Measurements from ENCODE around the gene GABRB3. TPM values are rescaled to one million over a fixed set of nuclear protein-coding genes. Genes with fewer than 3 reads are reported as not detected.

The GABRB3 gene
- total RNA-seq, 1 experiment from 2014 or later = 3.3 TPM

DNA sequence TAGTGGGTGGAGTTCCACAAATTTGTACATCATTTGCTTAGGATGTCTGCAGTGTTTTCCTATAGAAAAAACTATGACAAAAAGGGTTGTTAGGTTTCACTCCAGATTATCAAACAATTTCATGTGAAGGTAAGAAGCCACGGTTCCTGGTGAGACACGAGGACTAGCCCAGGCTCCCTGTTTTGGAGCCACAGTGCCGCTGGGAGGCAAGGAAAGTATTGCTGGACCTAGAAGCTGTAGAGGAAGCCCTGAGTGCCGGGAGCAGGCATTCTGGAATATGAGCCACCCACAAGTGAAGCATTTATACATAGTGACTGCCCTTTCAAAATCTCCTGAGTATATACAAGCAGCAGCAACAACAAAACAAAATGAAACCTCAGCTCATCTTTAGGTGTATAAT, 142.0 kb downstream of the GABRB3 start:
- DNase-seq (ENCODE audit: low read depth) = peak; percentile 49

DNA sequence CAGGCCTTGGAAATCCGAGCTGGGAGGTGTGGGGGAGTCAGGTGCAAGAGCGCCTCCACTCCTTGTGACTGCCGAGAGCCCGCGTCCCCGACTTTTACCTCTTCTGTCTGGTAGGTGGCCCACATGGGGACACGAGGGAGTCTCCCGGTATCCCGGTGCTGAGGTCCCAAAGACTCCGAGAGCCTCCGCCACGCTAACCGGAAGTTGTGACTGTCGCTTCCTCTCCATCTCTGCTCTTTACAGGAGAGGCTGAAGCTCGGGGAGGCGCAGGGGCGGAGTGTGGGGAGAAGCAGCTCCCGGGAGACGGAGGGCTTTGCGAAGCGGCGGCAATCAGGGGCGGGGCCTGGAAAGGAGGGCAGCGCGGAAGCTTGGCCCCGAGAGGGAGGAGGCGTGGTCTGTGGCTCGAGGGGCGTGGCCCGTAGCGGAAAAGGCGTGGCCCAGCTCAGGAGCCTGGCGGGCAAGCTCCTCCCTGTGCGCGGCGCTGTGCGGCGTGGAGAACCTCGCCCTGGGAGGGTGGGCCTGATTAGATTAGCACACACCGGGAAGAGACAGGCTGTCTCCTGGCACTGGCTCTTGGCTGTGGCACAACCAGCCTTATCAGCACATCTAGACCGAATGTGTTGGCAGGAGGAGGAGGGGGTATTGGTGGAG, 143.9 kb downstream of the GABRB3 start:
- peak; percentile 97 for DNase-seq (ENCODE audit: low read depth)

DNA sequence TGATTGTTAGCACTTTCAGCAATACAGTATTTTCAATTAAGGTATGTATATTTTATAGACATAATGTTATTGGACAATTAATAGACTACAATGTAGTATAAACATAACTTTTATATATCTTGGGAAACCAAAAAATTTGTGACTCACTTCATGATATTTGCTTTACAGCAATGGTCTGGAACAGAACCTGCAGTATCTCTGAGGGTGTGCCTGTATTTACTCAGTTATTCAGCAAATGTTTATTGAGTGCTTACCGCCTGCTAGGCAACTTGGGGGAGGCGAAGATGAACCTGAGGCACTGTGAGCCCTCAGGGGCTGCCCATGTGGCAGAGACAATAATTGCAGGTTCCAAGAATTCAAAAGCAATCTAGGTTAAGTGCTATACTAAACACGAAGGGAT, 144.8 kb downstream of the GABRB3 start:
- DNase-seq (ENCODE audit: low read depth) = peak; percentile 77

DNA sequence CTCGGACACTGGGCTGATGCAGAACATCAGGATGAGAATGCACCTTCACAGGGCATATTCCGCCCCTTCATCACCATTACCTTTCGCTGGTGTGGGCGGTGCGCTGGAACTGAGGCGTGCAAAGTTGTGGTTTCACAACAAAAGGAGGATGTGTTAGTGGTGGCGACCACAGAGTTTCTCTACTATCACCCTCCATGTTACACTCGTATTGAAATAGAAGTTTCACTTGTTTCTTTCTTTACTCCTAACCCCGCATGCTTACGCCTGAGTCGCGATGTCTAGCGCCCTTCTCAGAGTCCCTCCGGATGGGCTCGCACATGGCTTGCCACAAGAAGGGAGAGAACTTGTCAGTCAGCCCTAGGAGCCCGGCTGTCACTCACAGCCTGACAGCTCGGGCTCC, 148.7 kb downstream of the GABRB3 start:
- DNase-seq (ENCODE audit: low read depth) = no peak

DNA sequence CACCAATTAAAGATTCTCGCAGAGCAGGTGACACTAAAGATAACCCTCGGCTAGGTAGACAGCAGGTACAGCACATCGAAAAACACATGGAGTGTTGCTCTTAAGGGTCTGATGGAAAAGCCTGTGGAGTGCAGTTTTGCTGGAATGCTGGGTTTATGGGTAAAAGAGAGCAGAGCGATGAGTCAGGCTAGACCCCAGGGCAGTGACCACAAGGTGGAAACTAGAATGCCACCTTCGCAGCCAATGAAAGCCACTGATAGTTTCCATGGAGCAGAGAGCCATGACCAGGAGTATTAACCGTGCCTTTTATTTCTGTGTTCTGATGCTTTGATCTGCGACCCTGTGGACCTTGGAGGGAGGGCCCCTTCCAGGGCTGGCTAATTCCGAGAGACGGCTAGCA, 149.8 kb downstream of the GABRB3 start:
- peak; percentile 68 for DNase-seq (ENCODE audit: low read depth)

DNA sequence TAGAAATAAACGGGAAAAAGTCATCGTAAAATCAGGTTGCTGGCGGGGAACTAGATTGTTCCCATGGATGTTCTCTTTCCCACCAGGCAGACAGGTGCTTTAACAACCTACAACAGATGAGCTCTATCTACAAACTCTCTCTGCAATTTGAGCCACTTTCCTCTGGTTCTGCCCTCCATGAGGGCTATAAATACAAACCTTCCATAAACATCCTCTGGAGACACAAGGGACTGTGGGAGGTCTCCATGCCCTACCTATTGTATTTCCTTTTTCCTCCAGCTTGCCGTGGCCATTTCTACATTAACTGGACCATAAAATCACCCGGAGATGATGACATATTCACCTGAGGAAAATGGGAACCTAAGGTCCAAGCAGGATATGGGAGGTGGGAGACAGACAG, 151.1 kb downstream of the GABRB3 start:
- DNase-seq (ENCODE audit: low read depth) = no peak

DNA sequence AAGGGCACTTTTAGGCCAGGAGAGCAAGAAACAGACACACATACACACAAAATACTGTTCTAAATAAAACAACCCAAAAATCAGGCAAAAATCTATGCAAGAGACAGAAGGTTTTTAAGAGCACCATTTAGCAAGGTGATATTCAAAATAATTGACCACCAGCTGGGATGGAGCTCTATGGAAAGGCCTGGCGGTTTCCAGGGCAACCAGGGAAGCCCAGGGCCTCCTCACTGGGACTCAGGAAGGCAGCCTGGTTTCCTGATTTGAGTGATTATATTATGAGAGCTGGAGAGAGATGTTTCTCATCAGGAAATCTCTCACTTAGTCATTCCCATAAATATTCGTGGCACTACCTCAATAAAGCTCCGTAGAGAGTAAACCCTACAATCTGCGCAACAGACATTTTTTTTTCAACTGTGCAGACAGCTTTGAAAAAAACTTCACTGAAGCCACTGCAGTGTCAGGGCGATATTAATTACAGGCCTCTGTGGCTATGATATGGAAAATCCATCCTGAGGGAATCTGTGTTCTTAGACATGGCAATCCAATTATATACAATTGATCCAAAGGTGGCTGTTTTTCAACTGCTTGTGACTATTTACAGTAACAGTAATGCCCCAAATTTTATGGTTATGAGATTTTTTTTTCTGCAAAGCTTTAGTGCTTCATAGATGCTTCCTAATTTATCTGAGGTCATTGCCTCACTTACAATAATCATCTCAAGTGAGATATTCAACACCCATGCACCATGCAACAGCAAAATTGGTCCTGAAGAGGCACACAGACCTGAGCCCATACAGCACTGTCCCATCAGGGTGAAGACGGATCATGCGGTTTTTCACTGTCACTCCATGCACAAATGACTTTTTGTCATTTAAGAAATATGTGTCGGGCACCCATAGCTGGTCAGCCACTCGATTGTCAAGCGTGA, 152.1 kb downstream of the GABRB3 start:
- no peak for DNase-seq (ENCODE audit: low read depth)

DNA sequence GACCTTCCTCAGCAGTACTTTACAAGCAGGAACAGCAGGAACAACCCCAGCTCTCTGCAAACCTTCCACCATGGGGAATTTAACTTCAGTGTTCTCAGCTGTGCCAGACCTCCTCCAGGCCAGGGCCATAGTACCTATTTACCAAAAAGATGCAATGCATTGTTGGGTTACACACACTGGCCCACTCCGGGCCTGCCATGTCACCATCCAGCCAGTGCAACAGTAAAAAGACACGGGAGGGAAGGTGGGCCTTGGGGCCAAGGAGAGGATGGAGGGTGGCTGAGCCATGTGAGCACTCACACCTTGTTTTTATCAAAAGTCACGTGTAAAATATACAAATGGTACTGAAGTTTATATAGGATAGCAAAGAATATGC, 157.0 kb downstream of the GABRB3 start:
- no peak for DNase-seq (ENCODE audit: low read depth)

DNA sequence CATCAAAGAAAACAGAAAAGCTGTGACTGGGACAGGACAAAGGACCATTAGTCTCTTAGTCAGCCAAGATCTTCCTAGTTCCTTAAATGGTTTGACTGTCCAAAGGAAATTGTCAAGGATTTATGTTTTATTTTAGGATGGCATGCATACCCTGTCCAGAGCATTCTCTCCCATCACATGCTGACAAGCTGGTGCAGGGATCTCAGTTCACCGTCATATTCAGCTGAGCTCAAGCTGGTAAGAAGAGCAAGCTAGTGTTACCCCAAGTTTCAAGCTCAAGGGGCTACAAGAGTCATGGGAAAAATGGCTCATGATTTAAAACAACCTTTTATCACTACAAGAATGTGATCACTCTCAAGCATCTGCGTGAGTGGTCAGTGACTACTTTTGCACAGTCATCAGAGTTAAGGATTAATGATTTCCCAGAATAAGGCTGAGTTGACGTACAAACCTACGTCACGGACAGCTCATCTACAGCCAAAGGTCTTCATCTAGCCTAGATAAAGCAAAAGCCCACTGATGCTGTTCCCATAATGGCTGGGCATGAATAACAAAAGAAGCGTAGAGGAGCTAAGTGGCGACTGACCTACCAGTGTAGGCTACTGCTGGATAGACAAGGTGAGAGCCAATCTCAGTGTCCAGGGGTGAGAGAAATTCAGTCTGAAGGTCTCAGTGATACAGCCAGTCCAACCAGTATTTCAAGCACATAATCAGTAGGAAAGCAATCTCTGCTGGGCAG, 157.5 kb downstream of the GABRB3 start:
- peak; percentile 11 for DNase-seq (ENCODE audit: low read depth)

DNA sequence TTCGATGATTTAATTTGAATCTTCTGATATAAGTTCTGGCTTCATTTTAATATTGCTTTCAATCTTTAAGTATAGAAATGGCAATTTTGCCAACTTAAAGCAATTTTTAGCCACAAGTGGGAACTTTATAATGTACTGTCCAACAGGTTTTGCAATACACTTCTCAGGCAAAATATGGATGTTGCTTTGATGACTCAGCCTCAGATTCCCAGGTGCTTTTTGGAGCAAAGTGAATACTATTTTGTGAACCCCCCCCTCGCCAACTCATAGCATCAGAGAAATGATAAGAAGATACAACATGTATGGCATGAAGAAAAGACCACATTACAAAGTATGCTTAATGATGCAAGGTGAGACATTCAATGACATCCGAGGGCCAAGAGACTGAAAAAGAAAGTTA, 158.1 kb downstream of the GABRB3 start:
- no peak for DNase-seq (ENCODE audit: low read depth)

DNA sequence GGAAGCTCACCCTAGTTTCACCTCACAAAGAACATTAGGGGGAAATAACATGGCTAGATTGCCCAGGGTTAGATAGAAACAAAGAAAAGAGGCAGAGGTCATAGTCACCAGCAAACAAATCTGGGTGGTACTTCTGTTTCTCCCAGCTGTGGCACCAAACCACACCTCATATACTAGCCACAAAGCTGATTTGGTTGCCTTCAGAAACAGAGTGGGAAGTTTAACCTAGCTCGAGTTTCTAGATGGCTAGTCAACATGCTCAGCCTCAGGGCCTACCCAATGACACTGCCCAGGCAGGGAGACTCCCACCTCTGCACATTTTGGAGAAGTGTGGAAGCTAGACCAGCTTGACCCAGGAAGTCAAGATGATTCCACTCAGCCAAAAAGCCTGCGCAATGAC, 174.2 kb downstream of the GABRB3 start:
- DNase-seq (ENCODE audit: low read depth) = no peak

DNA sequence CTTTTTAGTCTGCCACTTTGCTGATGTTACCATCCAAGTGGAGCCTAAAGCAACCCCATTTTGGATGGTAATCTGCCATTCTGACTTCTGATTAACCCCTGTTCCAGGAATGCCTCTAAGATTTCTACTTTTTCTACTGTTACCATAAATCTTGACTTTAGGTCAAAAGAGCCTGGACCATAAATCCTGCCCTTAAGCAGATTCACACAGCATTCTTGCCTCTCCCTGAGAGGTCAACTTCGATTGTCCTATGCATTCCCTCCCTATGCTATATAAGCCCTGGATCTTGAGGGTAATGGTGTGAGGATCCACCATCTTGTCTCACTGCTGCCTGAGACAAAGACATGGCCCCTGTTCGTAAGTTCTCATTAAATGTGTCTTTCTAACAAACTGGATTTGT, 177.3 kb downstream of the GABRB3 start:
- no peak for DNase-seq (ENCODE audit: low read depth)

DNA sequence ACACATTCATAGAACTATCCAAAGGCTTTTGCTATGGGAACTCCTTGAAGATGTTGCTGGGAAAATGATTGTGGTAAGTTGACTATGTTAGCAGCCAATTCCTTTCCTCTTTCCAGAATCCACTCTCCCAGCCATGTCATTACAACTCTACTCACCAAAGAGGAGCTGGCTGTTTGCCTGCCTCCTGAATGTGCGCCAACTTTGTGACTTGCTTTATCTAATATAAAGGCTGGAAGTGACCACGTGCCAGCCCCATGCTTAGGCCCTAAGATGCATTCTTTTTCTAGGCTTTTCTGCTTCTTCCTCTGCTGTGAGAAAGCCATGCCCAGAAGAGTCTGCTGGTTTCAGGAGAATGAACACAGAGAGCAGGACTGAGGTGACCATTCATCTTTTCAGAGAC, 182.2 kb downstream of the GABRB3 start:
- no peak for DNase-seq (ENCODE audit: low read depth)

DNA sequence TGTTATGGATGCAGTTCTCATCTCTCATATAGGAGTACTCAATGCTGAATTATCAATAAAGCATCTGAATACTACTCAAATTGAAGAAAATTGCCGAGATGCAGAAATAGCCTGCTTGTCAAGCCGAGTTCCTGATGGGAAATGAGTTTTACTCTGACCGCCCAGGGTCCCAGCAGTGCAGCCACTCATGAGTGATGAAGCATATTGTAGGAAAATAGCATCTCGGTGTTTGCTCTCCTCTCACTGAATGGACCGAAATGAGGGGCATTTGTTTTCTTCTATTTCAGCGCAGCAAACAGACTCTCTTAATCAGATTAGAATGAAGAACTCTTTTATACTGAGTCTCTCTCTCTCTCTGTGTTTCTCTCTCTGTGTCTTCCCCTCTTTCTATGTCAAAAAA, 190.0 kb downstream of the GABRB3 start:
- no peak for DNase-seq (ENCODE audit: low read depth)

DNA sequence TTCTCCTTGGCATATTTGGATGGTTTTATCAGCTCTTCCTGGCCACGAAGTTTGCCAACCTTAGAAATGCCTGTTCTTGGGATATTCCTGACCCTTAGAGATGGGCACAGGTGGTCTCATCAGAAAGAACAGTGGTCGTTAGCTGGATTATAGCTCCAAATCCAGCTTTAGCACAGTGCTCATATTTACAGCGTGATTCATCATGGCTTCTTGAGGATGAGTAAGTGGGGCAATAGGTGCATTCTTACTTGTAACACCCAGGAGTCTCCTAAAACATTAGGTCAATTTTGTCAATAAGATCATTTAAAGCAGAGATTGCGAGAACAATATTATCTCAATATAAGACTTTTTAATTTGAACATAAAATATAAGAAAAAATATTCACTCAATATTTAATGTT, 191.9 kb downstream of the GABRB3 start:
- DNase-seq (ENCODE audit: low read depth) = no peak

DNA sequence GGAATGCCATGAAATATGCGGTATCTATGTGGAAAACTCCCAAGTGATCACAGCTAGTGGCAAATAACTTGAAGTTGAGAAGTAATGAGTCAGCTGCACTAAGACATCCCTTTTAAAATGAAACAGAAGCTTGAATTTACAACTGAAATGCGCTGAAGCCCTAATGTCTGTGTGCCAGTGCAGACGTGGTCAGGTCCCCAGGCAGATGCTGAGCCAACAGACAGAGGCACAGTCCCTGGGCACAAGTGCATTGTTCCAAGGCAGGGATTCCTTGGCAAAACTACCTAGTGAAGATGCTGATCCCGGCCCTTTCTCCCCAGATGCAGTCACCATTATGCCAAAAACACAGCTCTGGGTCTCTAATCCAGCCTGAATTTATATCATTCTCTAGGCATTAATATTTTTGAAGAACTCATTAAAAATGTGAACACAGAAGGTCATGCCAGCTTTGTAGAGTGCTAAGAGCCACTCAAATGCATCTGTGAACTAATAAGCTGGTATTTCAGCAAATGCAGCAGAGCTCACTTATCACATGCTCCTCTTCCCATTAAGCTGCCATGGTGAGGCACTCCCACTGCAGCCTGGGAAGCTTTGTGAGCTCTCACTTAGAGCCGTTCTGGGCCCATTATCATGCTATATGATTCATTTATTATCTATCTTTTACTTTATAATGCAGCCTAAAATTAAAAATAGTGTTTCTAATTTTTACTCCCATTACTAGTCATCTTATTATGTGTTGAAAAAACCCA, 200.1 kb downstream of the GABRB3 start:
- DNase-seq (ENCODE audit: low read depth) = peak; percentile 21

DNA sequence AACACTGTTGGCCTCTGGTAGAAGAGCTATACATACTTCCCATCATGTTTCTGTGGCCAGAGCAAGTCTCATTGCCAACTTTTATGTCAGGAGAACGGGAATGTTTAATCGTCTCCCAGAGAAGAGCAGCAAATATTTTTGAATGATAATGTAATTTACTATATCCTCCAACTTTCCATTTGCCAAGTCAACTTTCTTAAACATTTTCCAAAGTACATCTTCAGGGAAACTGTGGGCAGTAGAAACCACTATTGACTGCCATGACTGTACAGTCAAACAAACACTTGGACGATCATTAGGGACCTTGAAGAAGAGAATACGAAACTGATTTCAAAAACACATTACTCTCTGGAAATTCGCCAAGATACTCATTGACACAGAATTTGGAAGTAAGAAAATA, 201.5 kb downstream of the GABRB3 start:
- DNase-seq (ENCODE audit: low read depth) = no peak

DNA sequence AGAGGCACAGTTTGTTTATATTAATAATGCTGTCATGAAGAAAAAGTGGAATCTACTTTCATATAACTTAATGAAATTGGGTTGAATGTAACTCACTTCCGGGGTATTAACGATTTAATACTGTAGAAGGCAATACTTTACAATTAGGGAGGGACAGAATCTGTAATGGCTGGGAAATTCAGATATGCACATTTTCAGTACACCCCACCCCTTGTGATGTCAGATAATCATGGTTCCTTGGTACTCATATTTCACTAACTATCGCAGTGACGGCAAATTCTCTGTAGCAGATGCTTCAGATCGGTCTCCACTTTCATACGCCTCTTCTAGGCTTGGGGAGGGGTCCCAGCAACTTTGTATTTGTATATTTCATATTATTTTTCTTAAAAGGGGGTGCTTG, 207.3 kb downstream of the GABRB3 start:
- no peak for DNase-seq (ENCODE audit: low read depth)

DNA sequence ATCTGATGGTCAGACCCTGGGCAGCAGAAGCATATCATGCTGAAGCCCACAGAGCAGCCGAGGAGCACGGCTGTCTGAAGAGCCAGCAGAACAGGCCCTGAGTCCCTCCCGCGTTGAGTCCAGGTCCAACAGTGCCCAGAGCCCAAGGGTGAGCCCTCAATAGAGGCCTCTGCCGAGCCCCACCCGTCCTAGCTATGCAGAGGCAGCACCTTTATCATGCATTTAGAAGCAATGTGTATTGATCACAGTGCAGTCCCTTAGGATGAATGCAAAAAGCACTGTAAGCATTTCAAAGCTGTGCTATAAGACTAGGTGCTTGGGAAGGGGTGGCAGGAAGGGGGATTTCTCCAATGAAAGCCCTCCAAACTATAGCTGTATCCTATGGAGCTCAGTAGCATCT, 208.5 kb downstream of the GABRB3 start:
- no peak for DNase-seq (ENCODE audit: low read depth)

DNA sequence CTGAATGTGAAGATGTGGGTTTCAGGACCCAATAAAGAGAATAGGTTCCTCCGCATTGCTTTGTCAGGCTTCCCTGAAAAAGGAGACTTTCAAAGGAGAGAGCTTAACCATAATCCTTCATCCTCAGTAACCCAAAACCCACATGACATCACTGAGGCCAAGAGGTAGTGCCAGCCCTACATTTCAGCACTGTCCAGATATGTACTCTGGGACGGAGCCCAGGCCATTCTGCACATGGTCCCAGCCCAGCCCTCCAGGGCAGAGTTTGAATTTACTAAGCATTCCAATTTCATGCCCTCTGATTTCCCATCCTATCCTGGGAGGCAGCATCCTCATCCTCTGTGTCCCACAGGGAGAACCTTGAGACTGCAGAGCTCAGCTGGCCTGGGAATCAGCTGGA, 210.5 kb downstream of the GABRB3 start:
- no peak for DNase-seq (ENCODE audit: low read depth)

DNA sequence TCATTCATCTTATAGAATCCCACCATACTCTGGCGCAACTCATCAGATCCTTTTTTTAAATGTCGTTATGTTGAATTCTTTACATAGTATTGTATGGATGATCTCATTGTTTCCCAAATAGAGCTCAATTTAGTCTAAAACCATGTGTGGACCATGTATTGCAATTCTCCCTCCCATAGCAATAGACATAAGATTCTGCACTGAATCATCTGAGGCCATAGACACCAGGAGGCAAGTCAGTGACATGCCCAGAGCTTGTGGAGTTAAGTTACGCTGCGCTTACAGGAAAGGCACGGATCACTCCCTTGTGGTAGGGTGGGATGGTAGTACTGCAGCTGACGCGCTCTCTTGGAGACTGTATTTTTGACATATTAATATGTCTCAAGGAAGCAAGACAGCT, 211.0 kb downstream of the GABRB3 start:
- no peak for DNase-seq (ENCODE audit: low read depth)

DNA sequence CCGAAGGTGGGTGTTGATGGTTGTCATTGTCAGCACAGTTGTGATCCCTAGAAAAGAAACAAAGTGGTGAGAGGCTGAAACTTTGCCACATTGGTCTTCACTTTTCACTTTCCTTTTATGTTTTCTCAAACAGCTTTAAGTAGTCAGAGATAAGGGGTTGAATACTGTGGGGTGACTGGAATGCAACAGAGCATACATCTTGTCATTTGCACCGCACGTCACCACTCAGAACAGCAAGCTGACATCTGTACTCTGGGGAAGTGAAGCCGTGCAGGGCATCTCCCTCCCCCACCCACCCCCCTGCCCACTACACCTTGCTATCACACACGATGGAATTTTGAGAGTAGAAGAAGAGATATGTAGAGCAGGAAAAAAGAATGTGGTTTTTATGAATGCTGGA, 211.7 kb downstream of the GABRB3 start:
- no peak for DNase-seq (ENCODE audit: low read depth)

All from Daoy (cell line).